ENCODE measurements around the gene PTGR1. TPM values are rescaled to one million over a fixed set of nuclear protein-coding genes. Genes with fewer than 3 reads are reported as not detected.

PTGR1 gene
- total and polyA plus RNA-seq, 2 experiments from 2014 or later = 19.1 to 24.7 TPM

DNA sequence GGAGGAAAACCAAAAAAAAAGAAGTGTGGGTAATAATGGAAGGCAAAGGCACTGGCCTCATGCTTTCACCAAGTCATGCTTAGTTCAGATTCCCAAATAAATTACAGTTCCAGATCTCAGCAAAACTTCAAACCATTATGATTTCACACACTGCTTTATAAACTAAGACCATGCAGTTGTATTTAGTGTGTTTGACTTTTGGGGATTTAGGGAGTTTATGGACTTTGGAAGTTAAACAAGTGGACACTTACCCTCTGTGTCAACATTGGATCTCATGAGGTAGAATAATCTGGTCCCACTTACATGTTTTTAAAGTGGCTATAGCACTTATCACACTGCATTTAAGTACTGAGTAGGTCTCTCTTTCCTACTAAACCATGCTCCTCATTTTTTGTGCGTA is 35.4 kb upstream of the PTGR1 start:
- TF ChIP-seq, protein P1, sequence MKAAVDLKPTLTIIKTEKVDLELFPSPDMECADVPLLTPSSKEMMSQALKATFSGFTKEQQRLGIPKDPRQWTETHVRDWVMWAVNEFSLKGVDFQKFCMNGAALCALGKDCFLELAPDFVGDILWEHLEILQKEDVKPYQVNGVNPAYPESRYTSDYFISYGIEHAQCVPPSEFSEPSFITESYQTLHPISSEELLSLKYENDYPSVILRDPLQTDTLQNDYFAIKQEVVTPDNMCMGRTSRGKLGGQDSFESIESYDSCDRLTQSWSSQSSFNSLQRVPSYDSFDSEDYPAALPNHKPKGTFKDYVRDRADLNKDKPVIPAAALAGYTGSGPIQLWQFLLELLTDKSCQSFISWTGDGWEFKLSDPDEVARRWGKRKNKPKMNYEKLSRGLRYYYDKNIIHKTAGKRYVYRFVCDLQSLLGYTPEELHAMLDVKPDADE (IDR thresholded peaks at IDR 0.05) = no peak
- no peak for TF ChIP-seq ZNF114 (CRISPR knock-in tag; IDR thresholded peaks at IDR 0.05)
- TF ChIP-seq JUNB (IDR thresholded peaks at IDR 0.05; ENCODE audit: unreplicated experiment) = no peak
- no peak for TF ChIP-seq ZNF331 (CRISPR knock-in tag; IDR thresholded peaks at IDR 0.05; ENCODE audit: low read depth)
- TF ChIP-seq POLR2AphosphoS5 (IDR thresholded peaks at IDR 0.05; ENCODE audit: low read depth) = no peak
- TF ChIP-seq CTCF (conservative IDR thresholded peaks at IDR 0.05; ENCODE audit: low read depth in 2 of 2) = no peak
- no peak for TF ChIP-seq NANOG (IDR thresholded peaks at IDR 0.05; ENCODE audit: borderline replicate concordance)
- TF ChIP-seq STAT1 (IDR thresholded peaks at IDR 0.05; ENCODE audit: unreplicated experiment) = no peak
- no peak for TF ChIP-seq REST (IDR thresholded peaks at IDR 0.05; ENCODE audit: unreplicated experiment)
- TF ChIP-seq ZNF462 (CRISPR knock-in tag; IDR thresholded peaks at IDR 0.05) = no peak
- TF ChIP-seq EZH2 (IDR thresholded peaks at IDR 0.05; ENCODE audit: low read depth, unreplicated experiment) = no peak
- no peak for TF ChIP-seq EZH2phosphoT487 (IDR thresholded peaks at IDR 0.05; ENCODE audit: unreplicated experiment)
- no peak for TF ChIP-seq CREB1 (CRISPR knock-in tag; IDR thresholded peaks at IDR 0.05; ENCODE audit: low read depth)
- peaks cover 23% of the 10 kb centered on the region for H3K4me1 Mint-ChIP-seq
- Histone ChIP-seq H3K36me3 (ENCODE audit: insufficient read depth) (0 out of 2 replicates have a peak, but pooled peaks cover 3% of the 10 kb centered on the region), H2AFZ (no peak overlapping the region), H3K4me2 (no peak overlapping the region), H3K79me2 (replicated peaks; ENCODE audit: insufficient read depth) (peaks cover 81% of the 10 kb centered on the region), H3K9me2 (ENCODE audit: insufficient read depth) (no peaks in the 10 kb centered on the region), H3F3A (replicated peaks; ENCODE audit: low read depth) (no peaks in the 10 kb centered on the region), H3K27me3 (ENCODE audit: insufficient read depth) (no peaks in the 10 kb centered on the region), H4K20me1 (replicated peaks; ENCODE audit: insufficient read depth) (peaks cover 13% of the 10 kb centered on the region; the same call in 1 of the 2 replicates), H3K4me1 (ENCODE audit: insufficient read depth) (peaks cover 8% of the 10 kb centered on the region), H3K27ac (ENCODE audit: low read depth) (no peak overlapping the region), H3K4me3 (no peak overlapping the region)
- H3K27ac Mint-ChIP-seq = no peak overlapping the region
- H3K36me3 Mint-ChIP-seq (ENCODE audit: low read depth) = no peaks in the 10 kb centered on the region
- ATAC-seq (no peak), DNase-seq (ENCODE audit: low spot score) (no peak)
- no peaks in the 10 kb centered on the region; the same call in 2 of the 3 replicates for H3K9me3 Mint-ChIP-seq
- H3K27me3 Mint-ChIP-seq (ENCODE audit: insufficient read depth, low read depth, poor library complexity) = peaks cover 4% of the 10 kb centered on the region
- no peak overlapping the region for H3K4me3 Mint-ChIP-seq

Measured in GM23338 (cell line).